ENCODE data around the gene ENTPD6.
"Not testable (repeated sequence)": the region's sequence is repeated elsewhere in the genome, so short reads cannot be mapped to it uniquely, and the experiment has no call there.

ENTPD6 gene

GRCh38 chr20:25259788-25260254 is 64.3 kb downstream of the ENTPD6 start:
- no peak for ATAC-seq
- no peak for TF ChIP-seq GLIS3 (CRISPR knock-in tag; IDR thresholded peaks at IDR 0.05)
- TF ChIP-seq ZNF70 (CRISPR knock-in tag; IDR thresholded peaks at IDR 0.05), result no peak
- no peak for TF ChIP-seq ZNF565 (CRISPR knock-in tag; conservative IDR thresholded peaks at IDR 0.05; ENCODE audit: low read depth)
- TF ChIP-seq, protein P1, sequence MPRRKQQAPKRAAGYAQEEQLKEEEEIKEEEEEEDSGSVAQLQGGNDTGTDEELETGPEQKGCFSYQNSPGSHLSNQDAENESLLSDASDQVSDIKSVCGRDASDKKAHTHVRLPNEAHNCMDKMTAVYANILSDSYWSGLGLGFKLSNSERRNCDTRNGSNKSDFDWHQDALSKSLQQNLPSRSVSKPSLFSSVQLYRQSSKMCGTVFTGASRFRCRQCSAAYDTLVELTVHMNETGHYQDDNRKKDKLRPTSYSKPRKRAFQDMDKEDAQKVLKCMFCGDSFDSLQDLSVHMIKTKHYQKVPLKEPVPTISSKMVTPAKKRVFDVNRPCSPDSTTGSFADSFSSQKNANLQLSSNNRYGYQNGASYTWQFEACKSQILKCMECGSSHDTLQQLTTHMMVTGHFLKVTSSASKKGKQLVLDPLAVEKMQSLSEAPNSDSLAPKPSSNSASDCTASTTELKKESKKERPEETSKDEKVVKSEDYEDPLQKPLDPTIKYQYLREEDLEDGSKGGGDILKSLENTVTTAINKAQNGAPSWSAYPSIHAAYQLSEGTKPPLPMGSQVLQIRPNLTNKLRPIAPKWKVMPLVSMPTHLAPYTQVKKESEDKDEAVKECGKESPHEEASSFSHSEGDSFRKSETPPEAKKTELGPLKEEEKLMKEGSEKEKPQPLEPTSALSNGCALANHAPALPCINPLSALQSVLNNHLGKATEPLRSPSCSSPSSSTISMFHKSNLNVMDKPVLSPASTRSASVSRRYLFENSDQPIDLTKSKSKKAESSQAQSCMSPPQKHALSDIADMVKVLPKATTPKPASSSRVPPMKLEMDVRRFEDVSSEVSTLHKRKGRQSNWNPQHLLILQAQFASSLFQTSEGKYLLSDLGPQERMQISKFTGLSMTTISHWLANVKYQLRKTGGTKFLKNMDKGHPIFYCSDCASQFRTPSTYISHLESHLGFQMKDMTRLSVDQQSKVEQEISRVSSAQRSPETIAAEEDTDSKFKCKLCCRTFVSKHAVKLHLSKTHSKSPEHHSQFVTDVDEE (CRISPR knock-in tag; IDR thresholded peaks at IDR 0.05), result no peak
- TF ChIP-seq OSR1 (CRISPR knock-in tag; IDR thresholded peaks at IDR 0.05), result no peak

GRCh38 chr20:25260770-25261437 is 65.4 kb downstream of the ENTPD6 start:
- ATAC-seq, result not testable (repeated sequence)

- no peak for TF ChIP-seq ZC3H10 (CRISPR knock-in tag; IDR thresholded peaks at IDR 0.05)
- TF ChIP-seq, protein P1 (CRISPR knock-in tag; IDR thresholded peaks at IDR 0.05), result no peak
- TF ChIP-seq TCF4 (CRISPR knock-in tag; IDR thresholded peaks at IDR 0.05; ENCODE audit: borderline replicate concordance), result no peak
- TF ChIP-seq CSDC2 (CRISPR knock-in tag; IDR thresholded peaks at IDR 0.05), result no peak
- no peak for TF ChIP-seq BACH2 (CRISPR knock-in tag; IDR thresholded peaks at IDR 0.05; ENCODE audit: borderline replicate concordance)
- no peak for TF ChIP-seq PATZ1 (CRISPR knock-in tag; IDR thresholded peaks at IDR 0.05; ENCODE audit: borderline replicate concordance)
- no peak for TF ChIP-seq PPARA (CRISPR knock-in tag; IDR thresholded peaks at IDR 0.05; ENCODE audit: borderline replicate concordance)
- TF ChIP-seq, protein P2, sequence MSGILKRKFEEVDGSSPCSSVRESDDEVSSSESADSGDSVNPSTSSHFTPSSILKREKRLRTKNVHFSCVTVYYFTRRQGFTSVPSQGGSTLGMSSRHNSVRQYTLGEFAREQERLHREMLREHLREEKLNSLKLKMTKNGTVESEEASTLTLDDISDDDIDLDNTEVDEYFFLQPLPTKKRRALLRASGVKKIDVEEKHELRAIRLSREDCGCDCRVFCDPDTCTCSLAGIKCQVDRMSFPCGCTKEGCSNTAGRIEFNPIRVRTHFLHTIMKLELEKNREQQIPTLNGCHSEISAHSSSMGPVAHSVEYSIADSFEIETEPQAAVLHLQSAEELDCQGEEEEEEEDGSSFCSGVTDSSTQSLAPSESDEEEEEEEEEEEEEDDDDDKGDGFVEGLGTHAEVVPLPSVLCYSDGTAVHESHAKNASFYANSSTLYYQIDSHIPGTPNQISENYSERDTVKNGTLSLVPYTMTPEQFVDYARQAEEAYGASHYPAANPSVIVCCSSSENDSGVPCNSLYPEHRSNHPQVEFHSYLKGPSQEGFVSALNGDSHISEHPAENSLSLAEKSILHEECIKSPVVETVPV (CRISPR knock-in tag; IDR thresholded peaks at IDR 0.05), result no peak
- TF ChIP-seq SNAI2 (CRISPR knock-in tag; IDR thresholded peaks at IDR 0.05), result no peak
- no peak for TF ChIP-seq TOX (CRISPR knock-in tag; IDR thresholded peaks at IDR 0.05; ENCODE audit: borderline replicate concordance)
- ATAC-seq, result no peak
Observed at GRCh38 chr20:25269057-25269832, 73.7 kb downstream of the ENTPD6 start.

- TF ChIP-seq ISL1 (CRISPR knock-in tag; IDR thresholded peaks at IDR 0.05) (no peak), ESRRG (CRISPR knock-in tag; IDR thresholded peaks at IDR 0.05) (no peak), PPARA (CRISPR knock-in tag; IDR thresholded peaks at IDR 0.05; ENCODE audit: borderline replicate concordance) (no peak), ARNTL (CRISPR knock-in tag; IDR thresholded peaks at IDR 0.05; ENCODE audit: borderline replicate concordance, low read depth) (no peak), ZFP3 (CRISPR knock-in tag; IDR thresholded peaks at IDR 0.05) (no peak)
- TF ChIP-seq, protein P1 (CRISPR knock-in tag; IDR thresholded peaks at IDR 0.05), result no peak
- ATAC-seq, result no peak
Observed at GRCh38 chr20:25269833-25270170, 74.3 kb downstream of the ENTPD6 start.
